ENCODE data around the gene CNNM2.

DNA sequence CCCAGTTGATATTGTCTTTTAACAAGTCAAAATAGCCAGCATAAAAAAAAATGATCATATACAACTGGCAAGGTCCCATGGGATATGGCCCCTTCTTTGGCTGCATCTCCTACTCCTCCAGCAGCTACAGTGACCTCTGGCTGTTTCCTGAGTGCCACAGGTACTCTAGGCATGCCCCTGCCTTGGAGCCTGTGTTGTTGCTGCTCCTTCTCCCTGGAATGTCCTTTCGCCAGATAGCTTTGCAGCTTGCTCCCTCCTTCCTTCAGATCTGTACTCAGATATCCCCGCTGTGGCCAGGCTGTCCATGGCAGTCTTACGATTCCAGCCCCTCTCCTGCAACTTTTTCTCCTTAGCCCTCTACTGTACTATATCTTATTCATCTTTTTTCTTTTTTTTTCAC lies 23.3 kb downstream of the CNNM2 start:
- TF ChIP-seq, protein P1, sequence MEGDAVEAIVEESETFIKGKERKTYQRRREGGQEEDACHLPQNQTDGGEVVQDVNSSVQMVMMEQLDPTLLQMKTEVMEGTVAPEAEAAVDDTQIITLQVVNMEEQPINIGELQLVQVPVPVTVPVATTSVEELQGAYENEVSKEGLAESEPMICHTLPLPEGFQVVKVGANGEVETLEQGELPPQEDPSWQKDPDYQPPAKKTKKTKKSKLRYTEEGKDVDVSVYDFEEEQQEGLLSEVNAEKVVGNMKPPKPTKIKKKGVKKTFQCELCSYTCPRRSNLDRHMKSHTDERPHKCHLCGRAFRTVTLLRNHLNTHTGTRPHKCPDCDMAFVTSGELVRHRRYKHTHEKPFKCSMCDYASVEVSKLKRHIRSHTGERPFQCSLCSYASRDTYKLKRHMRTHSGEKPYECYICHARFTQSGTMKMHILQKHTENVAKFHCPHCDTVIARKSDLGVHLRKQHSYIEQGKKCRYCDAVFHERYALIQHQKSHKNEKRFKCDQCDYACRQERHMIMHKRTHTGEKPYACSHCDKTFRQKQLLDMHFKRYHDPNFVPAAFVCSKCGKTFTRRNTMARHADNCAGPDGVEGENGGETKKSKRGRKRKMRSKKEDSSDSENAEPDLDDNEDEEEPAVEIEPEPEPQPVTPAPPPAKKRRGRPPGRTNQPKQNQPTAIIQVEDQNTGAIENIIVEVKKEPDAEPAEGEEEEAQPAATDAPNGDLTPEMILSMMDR (IDR thresholded peaks at IDR 0.05) = no peak
- no peak for TF ChIP-seq EZH2 (IDR thresholded peaks at IDR 0.05; ENCODE audit: borderline replicate concordance, insufficient read depth, low read depth, low read length, poor library complexity, severe bottlenecking)
